Measurements from ENCODE around the gene ABHD5.

DNA sequence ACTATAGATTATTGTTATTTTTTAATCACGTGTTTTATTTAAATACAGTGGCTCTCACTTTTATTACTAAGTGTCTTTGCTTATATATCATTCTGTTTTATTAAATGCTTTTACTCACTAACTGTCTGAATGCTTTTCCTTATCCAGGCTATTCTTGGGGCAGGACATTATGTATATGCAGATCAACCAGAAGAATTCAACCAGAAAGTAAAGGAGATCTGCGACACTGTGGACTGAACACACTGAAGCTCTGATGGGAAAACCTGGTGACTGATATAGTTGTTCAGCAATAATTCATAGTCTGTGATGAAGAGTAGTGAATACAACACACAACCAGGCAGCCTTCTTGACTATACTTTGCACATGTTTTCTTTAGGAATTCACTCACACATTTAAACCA lies 27.6 kb downstream of the ABHD5 start:
- TF ChIP-seq, protein P1, sequence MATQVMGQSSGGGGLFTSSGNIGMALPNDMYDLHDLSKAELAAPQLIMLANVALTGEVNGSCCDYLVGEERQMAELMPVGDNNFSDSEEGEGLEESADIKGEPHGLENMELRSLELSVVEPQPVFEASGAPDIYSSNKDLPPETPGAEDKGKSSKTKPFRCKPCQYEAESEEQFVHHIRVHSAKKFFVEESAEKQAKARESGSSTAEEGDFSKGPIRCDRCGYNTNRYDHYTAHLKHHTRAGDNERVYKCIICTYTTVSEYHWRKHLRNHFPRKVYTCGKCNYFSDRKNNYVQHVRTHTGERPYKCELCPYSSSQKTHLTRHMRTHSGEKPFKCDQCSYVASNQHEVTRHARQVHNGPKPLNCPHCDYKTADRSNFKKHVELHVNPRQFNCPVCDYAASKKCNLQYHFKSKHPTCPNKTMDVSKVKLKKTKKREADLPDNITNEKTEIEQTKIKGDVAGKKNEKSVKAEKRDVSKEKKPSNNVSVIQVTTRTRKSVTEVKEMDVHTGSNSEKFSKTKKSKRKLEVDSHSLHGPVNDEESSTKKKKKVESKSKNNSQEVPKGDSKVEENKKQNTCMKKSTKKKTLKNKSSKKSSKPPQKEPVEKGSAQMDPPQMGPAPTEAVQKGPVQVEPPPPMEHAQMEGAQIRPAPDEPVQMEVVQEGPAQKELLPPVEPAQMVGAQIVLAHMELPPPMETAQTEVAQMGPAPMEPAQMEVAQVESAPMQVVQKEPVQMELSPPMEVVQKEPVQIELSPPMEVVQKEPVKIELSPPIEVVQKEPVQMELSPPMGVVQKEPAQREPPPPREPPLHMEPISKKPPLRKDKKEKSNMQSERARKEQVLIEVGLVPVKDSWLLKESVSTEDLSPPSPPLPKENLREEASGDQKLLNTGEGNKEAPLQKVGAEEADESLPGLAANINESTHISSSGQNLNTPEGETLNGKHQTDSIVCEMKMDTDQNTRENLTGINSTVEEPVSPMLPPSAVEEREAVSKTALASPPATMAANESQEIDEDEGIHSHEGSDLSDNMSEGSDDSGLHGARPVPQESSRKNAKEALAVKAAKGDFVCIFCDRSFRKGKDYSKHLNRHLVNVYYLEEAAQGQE (IDR thresholded peaks at IDR 0.05; ENCODE audit: insufficient read depth in 1 of 2, low read depth in 2 of 2, low read length in 2 of 2), result no peak
- TF ChIP-seq POLR2AphosphoS5 (IDR thresholded peaks at IDR 0.05; ENCODE audit: low read depth, low read length) (no peak), TAF1 (IDR thresholded peaks at IDR 0.05; ENCODE audit: borderline replicate concordance, insufficient read depth, low read length) (no peak), SIN3A (IDR thresholded peaks at IDR 0.05; ENCODE audit: borderline replicate concordance, insufficient read depth, low read length) (no peak), FOXP2 (optimal IDR thresholded peaks at IDR 0.05; ENCODE audit: borderline replicate concordance, extremely low read depth, extremely low read length, insufficient read depth) (no peak)

Measured in PFSK-1 (cell line).